ENCODE data around the gene PRKN.

DNA sequence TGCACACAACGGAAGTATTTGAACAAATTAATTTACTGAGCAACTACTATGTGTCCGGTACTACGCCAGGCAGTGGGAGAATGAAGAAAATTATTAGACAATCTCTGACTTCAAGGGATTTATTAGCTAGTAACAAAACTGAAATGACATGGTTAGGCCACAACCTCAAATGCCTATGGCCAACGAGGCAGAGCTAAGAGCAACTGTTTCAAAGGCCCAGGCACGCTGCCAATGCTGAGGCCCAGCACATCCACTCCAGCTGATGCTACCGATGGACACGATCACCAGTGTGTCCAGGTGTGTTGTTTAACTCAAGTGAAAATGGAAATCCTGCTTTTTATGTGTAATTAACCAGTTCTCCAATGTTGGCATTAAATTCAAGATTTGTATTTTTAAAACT lies 420.9 kb downstream of the PRKN start:
- TF ChIP-seq, protein P1, sequence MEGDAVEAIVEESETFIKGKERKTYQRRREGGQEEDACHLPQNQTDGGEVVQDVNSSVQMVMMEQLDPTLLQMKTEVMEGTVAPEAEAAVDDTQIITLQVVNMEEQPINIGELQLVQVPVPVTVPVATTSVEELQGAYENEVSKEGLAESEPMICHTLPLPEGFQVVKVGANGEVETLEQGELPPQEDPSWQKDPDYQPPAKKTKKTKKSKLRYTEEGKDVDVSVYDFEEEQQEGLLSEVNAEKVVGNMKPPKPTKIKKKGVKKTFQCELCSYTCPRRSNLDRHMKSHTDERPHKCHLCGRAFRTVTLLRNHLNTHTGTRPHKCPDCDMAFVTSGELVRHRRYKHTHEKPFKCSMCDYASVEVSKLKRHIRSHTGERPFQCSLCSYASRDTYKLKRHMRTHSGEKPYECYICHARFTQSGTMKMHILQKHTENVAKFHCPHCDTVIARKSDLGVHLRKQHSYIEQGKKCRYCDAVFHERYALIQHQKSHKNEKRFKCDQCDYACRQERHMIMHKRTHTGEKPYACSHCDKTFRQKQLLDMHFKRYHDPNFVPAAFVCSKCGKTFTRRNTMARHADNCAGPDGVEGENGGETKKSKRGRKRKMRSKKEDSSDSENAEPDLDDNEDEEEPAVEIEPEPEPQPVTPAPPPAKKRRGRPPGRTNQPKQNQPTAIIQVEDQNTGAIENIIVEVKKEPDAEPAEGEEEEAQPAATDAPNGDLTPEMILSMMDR (IDR thresholded peaks at IDR 0.05), result no peak
- TF ChIP-seq POLR2A (IDR thresholded peaks at IDR 0.05) (no peak), POLR2AphosphoS5 (IDR thresholded peaks at IDR 0.05; ENCODE audit: insufficient read depth in 1 of 2, low read depth in 1 of 2) (no peak)
